ENCODE measurements around the gene OCIAD1.

DNA sequence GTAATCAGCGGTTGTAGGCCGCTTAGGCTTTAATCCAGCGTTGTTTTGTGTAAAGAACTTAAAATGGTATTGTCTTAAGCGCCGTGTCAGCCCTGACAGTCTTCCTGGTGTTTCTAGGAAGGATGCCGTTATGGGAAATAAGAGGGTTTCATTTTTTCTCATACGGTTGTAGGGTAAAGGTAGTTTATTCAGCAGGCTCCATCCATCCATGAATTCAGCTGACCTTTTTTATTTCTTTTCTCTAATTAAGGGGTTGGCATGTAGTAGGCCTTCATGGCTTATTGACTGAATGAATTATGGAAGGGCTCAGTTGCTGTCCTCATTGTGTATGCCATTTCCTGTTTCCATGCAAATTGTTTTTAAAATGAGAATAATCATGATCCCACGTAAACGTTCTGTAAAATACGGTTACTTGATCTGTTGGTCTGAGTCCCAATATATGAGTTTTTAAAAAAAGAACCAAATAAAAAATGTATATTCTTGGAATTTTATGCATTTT lies 693 bp downstream of the OCIAD1 start:
- TF ChIP-seq RAD21 (IDR thresholded peaks at IDR 0.05; ENCODE audit: low read depth): no peak
- TF ChIP-seq FOXM1 (IDR thresholded peaks at IDR 0.05; ENCODE audit: borderline replicate concordance, low read depth): no peak
